Nephron (organoid): ENCODE data around the gene EEF1AKMT2.
"Not testable (repeated sequence)": the region's sequence is repeated elsewhere in the genome, so short reads cannot be mapped to it uniquely, and the experiment has no call there.

ENCODE experiments used
- H3K27ac Mint-ChIP-seq, 3 experiments: 2 replicates each; pipeline ENCODE4 v1.8.0; 2020; ENCODE audit warnings: mixed read lengths in 3 of 3, mild to moderate bottlenecking in 2 of 3, moderate library complexity in 1 of 3
- H3K27me3 Mint-ChIP-seq: 2 replicates; pipeline ENCODE4 v1.8.0; 2021; ENCODE audit warnings: low read depth, mild to moderate bottlenecking, moderate library complexity, mixed read lengths
- H3K36me3 Mint-ChIP-seq: 2 replicates; pipeline ENCODE4 v1.8.0; 2020; ENCODE audit warnings: low read depth, mixed read lengths
- H3K4me1 Mint-ChIP-seq: 2 replicates; pipeline ENCODE4 v1.8.0; 2020; ENCODE audit warnings: mixed read lengths
- H3K4me3 Mint-ChIP-seq, 3 experiments: 2 replicates each; pipeline ENCODE4 v1.8.0; 2020; ENCODE audit warnings: mild to moderate bottlenecking in 3 of 3, mixed read lengths in 3 of 3, moderate library complexity in 2 of 3
- H3K9me3 Mint-ChIP-seq: 2 replicates; pipeline ENCODE4 v1.8.0; 2020; ENCODE audit warnings: mixed read lengths
- CTCF ChIP-seq, 3 experiments: fragments of 200-600 bp; sonication (generic); IDR thresholded peaks; one replicate each; pipeline ENCODE4 v1.5.0; 2021; ENCODE audit warnings: antibody characterized with exemption in 3 of 3; ENCODE audit not compliant: unreplicated experiment in 3 of 3

The EEF1AKMT2 gene

DNA sequence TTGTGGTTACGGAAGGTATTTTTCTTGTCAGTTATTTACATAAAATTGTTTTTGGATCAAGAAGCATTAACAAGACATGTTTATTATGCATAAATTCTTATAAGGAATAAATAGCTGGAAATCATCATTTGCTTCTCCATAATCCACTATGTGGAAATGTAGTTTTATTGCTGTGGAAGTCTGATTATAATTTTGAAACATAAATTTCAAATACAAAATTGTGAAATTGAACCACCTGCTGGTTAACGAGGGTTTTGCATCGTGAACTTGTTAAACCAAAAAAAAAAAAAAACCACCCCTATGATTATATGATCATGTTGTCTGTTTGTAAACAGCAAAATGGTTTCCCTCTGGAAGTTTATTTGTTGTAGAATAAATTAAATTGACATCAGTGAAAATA, 35.8 kb upstream of the EEF1AKMT2 start:
- no peaks in the 10 kb centered on the region for H3K9me3 Mint-ChIP-seq
- H3K36me3 Mint-ChIP-seq: peaks cover 38% of the 10 kb centered on the region

DNA sequence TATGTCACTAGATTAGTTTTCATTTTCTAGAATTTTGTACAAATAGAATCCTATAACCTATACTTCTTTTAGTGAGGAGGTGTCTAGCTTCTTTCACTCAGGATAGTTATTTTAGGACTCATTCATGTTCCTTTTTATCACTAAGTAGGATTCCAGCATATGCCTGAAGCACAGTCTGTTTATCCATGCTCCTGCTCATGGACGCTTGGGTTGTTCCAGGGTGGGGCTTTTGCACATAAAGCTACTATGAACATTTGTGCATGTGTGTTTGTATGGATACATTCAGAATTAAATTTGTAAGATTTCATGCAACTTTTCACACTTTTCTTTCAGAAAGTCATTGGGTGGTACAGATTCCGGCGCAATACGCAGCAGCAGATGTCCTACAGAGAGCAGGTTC, 34.6 kb upstream of the EEF1AKMT2 start:
- no peaks in the 10 kb centered on the region for H3K9me3 Mint-ChIP-seq
- no peak overlapping the region for H3K4me3 Mint-ChIP-seq
- no peak overlapping the region for H3K27ac Mint-ChIP-seq
- H3K4me1 Mint-ChIP-seq: no peaks in the 10 kb centered on the region
- TF ChIP-seq CTCF (IDR thresholded peaks at IDR 0.05; ENCODE audit: unreplicated experiment in 3 of 3): no peak
- no peaks in the 10 kb centered on the region for H3K27me3 Mint-ChIP-seq
- H3K36me3 Mint-ChIP-seq: peaks cover 39% of the 10 kb centered on the region

More for the DNA sequence above, 35.8 kb upstream of the EEF1AKMT2 start:
- Mint-ChIP-seq H3K4me3 (no peak overlapping the region), H3K4me1 (no peaks in the 10 kb centered on the region), H3K27me3 (no peaks in the 10 kb centered on the region), H3K27ac (no peak overlapping the region)
- TF ChIP-seq CTCF (IDR thresholded peaks at IDR 0.05; ENCODE audit: unreplicated experiment in 3 of 3): peak; percentile 40 to 58 (median 56)

GRCh38 chr10:124825702-124826101, 34.0 kb upstream of the EEF1AKMT2 start:
- no peak overlapping the region for H3K27ac Mint-ChIP-seq
- no peak overlapping the region for H3K4me3 Mint-ChIP-seq
- H3K4me1 Mint-ChIP-seq: no peaks in the 10 kb centered on the region
- peaks cover 37% of the 10 kb centered on the region for H3K36me3 Mint-ChIP-seq
- TF ChIP-seq CTCF (IDR thresholded peaks at IDR 0.05; ENCODE audit: unreplicated experiment in 3 of 3): no peak
- H3K9me3 Mint-ChIP-seq: no peaks in the 10 kb centered on the region
- no peaks in the 10 kb centered on the region for H3K27me3 Mint-ChIP-seq

DNA sequence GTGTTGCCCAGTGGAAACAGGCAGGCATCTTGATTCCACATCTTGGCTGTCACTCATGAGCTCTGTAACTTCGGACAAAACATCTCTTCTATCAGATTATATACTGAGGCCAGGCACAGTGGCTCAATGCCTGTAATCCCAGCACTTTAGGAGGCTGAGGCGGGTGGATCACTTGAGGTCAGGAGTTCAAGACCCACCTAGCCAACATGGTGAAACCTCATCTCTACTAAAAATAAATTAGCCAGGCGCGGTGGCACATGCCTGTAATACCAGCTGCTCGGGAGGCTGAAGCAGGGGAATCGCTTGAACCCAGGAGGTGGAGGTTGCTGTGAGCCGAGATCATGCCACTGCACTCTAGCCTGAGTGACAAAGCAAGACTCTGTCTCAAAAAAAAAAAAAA, 33.2 kb upstream of the EEF1AKMT2 start:
- not testable (repeated sequence) for H3K9me3 Mint-ChIP-seq, H3K4me3 Mint-ChIP-seq, H3K4me1 Mint-ChIP-seq, H3K27me3 Mint-ChIP-seq, H3K27ac Mint-ChIP-seq
- H3K36me3 Mint-ChIP-seq: peaks cover 39% of the 10 kb centered on the region

- no peaks in the 10 kb centered on the region for H3K9me3 Mint-ChIP-seq
- peaks cover 38% of the 10 kb centered on the region for H3K36me3 Mint-ChIP-seq
- no peak overlapping the region for H3K27ac Mint-ChIP-seq
- H3K4me3 Mint-ChIP-seq: no peak overlapping the region
- no peak for TF ChIP-seq CTCF (IDR thresholded peaks at IDR 0.05; ENCODE audit: unreplicated experiment in 3 of 3)
- H3K27me3 Mint-ChIP-seq: no peaks in the 10 kb centered on the region
- H3K4me1 Mint-ChIP-seq: no peaks in the 10 kb centered on the region
Measured at GRCh38 chr10:124824507-124824906, 32.8 kb upstream of the EEF1AKMT2 start.

DNA sequence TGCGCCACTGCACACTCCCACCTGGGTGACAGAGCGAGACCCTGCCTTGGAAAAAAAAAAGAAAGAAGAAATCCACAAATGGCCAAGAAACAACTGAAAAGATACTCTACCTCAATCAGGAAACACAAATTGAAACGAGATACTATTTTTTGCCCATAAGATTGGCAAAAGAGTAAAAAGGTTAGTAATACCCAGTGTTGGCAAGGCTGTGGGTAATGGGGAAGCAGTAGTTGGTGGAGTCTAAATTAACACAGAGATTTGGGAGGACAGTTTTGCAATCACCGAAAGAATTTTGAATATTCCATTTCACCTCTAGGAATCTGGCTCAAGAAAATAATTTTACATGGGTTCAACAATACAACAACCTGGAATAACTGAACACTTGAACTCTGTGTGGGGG, 29.8 kb upstream of the EEF1AKMT2 start:
- H3K4me1 Mint-ChIP-seq: no peaks in the 10 kb centered on the region
- TF ChIP-seq CTCF (IDR thresholded peaks at IDR 0.05; ENCODE audit: unreplicated experiment in 3 of 3): no peak
- H3K27me3 Mint-ChIP-seq: no peaks in the 10 kb centered on the region
- H3K36me3 Mint-ChIP-seq: peaks cover 54% of the 10 kb centered on the region
- H3K27ac Mint-ChIP-seq: no peak overlapping the region
- H3K4me3 Mint-ChIP-seq: no peak overlapping the region
- no peaks in the 10 kb centered on the region for H3K9me3 Mint-ChIP-seq
